IMR-90 (cell line): ENCODE measurements around the gene MRPL40. TPM values are rescaled to one million over a fixed set of nuclear protein-coding genes. Genes with fewer than 3 reads are reported as not detected.

ENCODE experiments used
- ATAC-seq: fragments of 200-7000 bp; cut with Tn5 transposase; 2 replicates; pipeline ENCODE4 v1.9.1; 2020; ENCODE audit warnings: low read depth, mild to moderate bottlenecking, moderate library complexity
- BruUV-seq: library from RNA; stranded (reverse); fragments of 400-500 nt; replicated peaks from 2 replicates; lab custom pipeline; 2021; lab: Mats Ljungman, UMichigan
- CTCF ChIA-PET: fragments of 300-600 bp; formaldehyde crosslinking; extraction: SDS; loops from one replicate; lab custom pipeline; 2021; ENCODE audit warnings: antibody characterized with exemption; lab: Yijun Ruan, JAX
- POLR2A ChIA-PET: fragments of 300-600 bp; sonication (Branson Sonifier 250); formaldehyde crosslinking; loops from one replicate; lab custom pipeline; 2022; ENCODE audit warnings: antibody characterized with exemption; ENCODE audit not compliant: unreplicated experiment; lab: Charles Lee
- DNase-seq: peaks from one replicate; pipeline ENCODE4 v3.0.0; 2013
- H2AFZ ChIP-seq: replicated peaks from 2 replicates; pipeline ENCODE3; 2013; ENCODE audit warnings: low read length, mild to moderate bottlenecking; ENCODE audit not compliant: poor library complexity
- H2AK5ac ChIP-seq: 2 replicates; pipeline ENCODE4 v1.6.1; 2013; ENCODE audit warnings: low read depth, low read length, inconsistent platforms
- H2AK9ac ChIP-seq: replicated peaks from 2 replicates; pipeline ENCODE3; 2013; ENCODE audit warnings: mild to moderate bottlenecking, low read depth, low read length, moderate library complexity; ENCODE audit not compliant: poor library complexity
- H2BK120ac ChIP-seq: 2 replicates; pipeline ENCODE4 v1.6.1; 2013; ENCODE audit warnings: low read depth, low read length, inconsistent platforms
- H2BK15ac ChIP-seq: 3 replicates; pipeline ENCODE4 v1.6.1; 2013; ENCODE audit warnings: low read depth, low read length, inconsistent platforms
- H2BK20ac ChIP-seq: 2 replicates; pipeline ENCODE4 v1.6.1; 2013; ENCODE audit warnings: low read depth, mild to moderate bottlenecking, inconsistent platforms, low read length, moderate library complexity
- H2BK5ac ChIP-seq: 2 replicates; pipeline ENCODE4 v1.6.1; 2013; ENCODE audit warnings: mild to moderate bottlenecking, low read depth, low read length, inconsistent platforms; ENCODE audit not compliant: poor library complexity, severe bottlenecking
- H3K14ac ChIP-seq: replicated peaks from 2 replicates; pipeline ENCODE4 v1.6.1; 2013; ENCODE audit warnings: low read depth, low read length, inconsistent platforms
- H3K18ac ChIP-seq: 2 replicates; pipeline ENCODE4 v1.6.1; 2013; ENCODE audit warnings: low read depth, low read length, control low read depth
- H3K23ac ChIP-seq: 2 replicates; pipeline ENCODE4 v1.6.1; 2013; ENCODE audit warnings: low read depth, low read length, inconsistent platforms
- H3K27ac ChIP-seq: 2 replicates; pipeline ENCODE4 v1.5.1; 2013; ENCODE audit warnings: mild to moderate bottlenecking, control low read depth, low read length; ENCODE audit not compliant: insufficient read depth
- H3K27me3 ChIP-seq: 2 replicates; pipeline ENCODE4 v1.6.1; 2013; ENCODE audit warnings: low read length; ENCODE audit not compliant: control insufficient read depth, insufficient read depth
- H3K36me3 ChIP-seq: 2 replicates; pipeline ENCODE4 v1.6.1; 2013; ENCODE audit warnings: low read length, mixed read lengths; ENCODE audit not compliant: control insufficient read depth, insufficient read depth
- H3K4ac ChIP-seq: 2 replicates; pipeline ENCODE4 v1.6.1; 2013; ENCODE audit warnings: low read depth, low read length, inconsistent platforms
- H3K4me1 ChIP-seq: 2 replicates; pipeline ENCODE4 v1.6.1; 2013; ENCODE audit warnings: low read length, mixed read lengths; ENCODE audit not compliant: control insufficient read depth, insufficient read depth
- H3K4me2 ChIP-seq: 2 replicates; pipeline ENCODE4 v1.6.1; 2013; ENCODE audit warnings: low read depth, mild to moderate bottlenecking, control low read depth, low read length, moderate library complexity
- H3K4me3 ChIP-seq: 2 replicates; pipeline ENCODE4 v1.5.1; 2013; ENCODE audit warnings: low read depth, mild to moderate bottlenecking, control low read depth, low read length, moderate library complexity; ENCODE audit not compliant: insufficient read depth
- H3K56ac ChIP-seq: 2 replicates; pipeline ENCODE4 v1.6.1; 2013; ENCODE audit warnings: low read length, inconsistent platforms; ENCODE audit not compliant: insufficient read depth; ENCODE audit errors: extremely low read depth
- H3K79me1 ChIP-seq, 2 experiments: 2 replicates each; pipeline ENCODE4 v1.6.1; 2013; ENCODE audit warnings: low read length in 2 of 2, inconsistent platforms in 1 of 2, low read depth in 1 of 2
- H3K9ac ChIP-seq: 2 replicates; pipeline ENCODE4 v1.6.1; 2013; ENCODE audit warnings: low read depth, low read length, control low read depth
- H3K9me1 ChIP-seq: 2 replicates; pipeline ENCODE4 v1.6.1; 2013; ENCODE audit warnings: low read length, inconsistent platforms; ENCODE audit not compliant: insufficient read depth
- H3K9me3 ChIP-seq: 2 replicates; pipeline ENCODE4 v1.6.1; 2013; ENCODE audit warnings: low read length; ENCODE audit not compliant: control insufficient read depth, insufficient read depth
- H4K20me1 ChIP-seq: 2 replicates; pipeline ENCODE4 v1.6.1; 2013; ENCODE audit warnings: low read length, inconsistent platforms; ENCODE audit not compliant: insufficient read depth
- H4K5ac ChIP-seq: 2 replicates; pipeline ENCODE4 v1.6.1; 2013; ENCODE audit warnings: mild to moderate bottlenecking, low read depth, low read length, control low read depth
- H4K8ac ChIP-seq, 2 experiments: 2 replicates each; pipeline ENCODE4 v1.6.1; 2013; ENCODE audit warnings: low read depth in 2 of 2, low read length in 2 of 2, control low read depth in 1 of 2, inconsistent platforms in 1 of 2
- H4K91ac ChIP-seq: 2 replicates; pipeline ENCODE4 v1.6.1; 2013; ENCODE audit warnings: low read depth, low read length, inconsistent platforms; ENCODE audit not compliant: insufficient read depth
- BHLHE40 ChIP-seq: fragments of 150-350 bp; IDR thresholded peaks from 2 replicates; pipeline ENCODE4 v1.6.1; 2016; ENCODE audit warnings: mild to moderate bottlenecking, low read depth, low read length
- CHD1 ChIP-seq: IDR thresholded peaks from 2 replicates; pipeline ENCODE4 v1.6.1; 2012; ENCODE audit warnings: low read depth, low read length, improper control_type of control experiment
- MAZ ChIP-seq: IDR thresholded peaks from 2 replicates; pipeline ENCODE4 v1.6.1; 2012; ENCODE audit warnings: low read depth, mild to moderate bottlenecking, low read length, improper control_type of control experiment, moderate library complexity, borderline replicate concordance
- POLR2A ChIP-seq: IDR thresholded peaks from 2 replicates; pipeline ENCODE4 v1.6.1; 2012; ENCODE audit warnings: mild to moderate bottlenecking, low read depth, low read length
- RAD21 ChIP-seq: IDR thresholded peaks from 2 replicates; pipeline ENCODE4 v1.6.1; 2012; ENCODE audit warnings: low read length, improper control_type of control experiment
- RCOR1 ChIP-seq: IDR thresholded peaks from 2 replicates; pipeline ENCODE4 v1.6.1; 2012; ENCODE audit warnings: mild to moderate bottlenecking, low read length, improper control_type of control experiment; ENCODE audit not compliant: insufficient replicate concordance
- RFX5 ChIP-seq: IDR thresholded peaks from 2 replicates; pipeline ENCODE4 v1.8.0; 2012; ENCODE audit warnings: low read depth, mild to moderate bottlenecking, low read length, moderate library complexity
- SMC3 ChIP-seq: fragments of 150-350 bp; IDR thresholded peaks from 2 replicates; pipeline ENCODE4 v1.6.1; 2016; ENCODE audit warnings: low read depth, mild to moderate bottlenecking, antibody characterized with exemption, low read length, moderate library complexity
- WGBS, 2 experiments: methylation state at CpG; one replicate each; pipeline versions ENCODE4 v1.1.5 to v1.1.7; 2013; ENCODE audit warnings: missing lambda C conversion rate in 2 of 2; ENCODE audit not compliant: insufficient read length in 1 of 2; ENCODE audit errors: extremely low coverage in 2 of 2; 5-methylcytosine and 5-hydroxymethylcytosine counted together
- dilution Hi-C: fragments of 300-500 bp; cut with HindIII; formaldehyde crosslinking; loops from one replicate; pipeline ENCODE4 v1.14.3; 2018; ENCODE audit warnings: low sequenced_read_pairs; ENCODE audit not compliant: unreplicated experiment
- in situ Hi-C: fragments of 300-500 bp; cut with MboI; formaldehyde crosslinking; loops from 3 replicates; pipeline ENCODE4 v1.14.3; 2019; ENCODE audit warnings: low sequenced_read_pairs, inconsistent platforms, mixed read lengths
- intact Hi-C: fragments of 100-400 bp; cut with micrococcal nuclease; formaldehyde crosslinking; loops from 2 replicates; pipeline ENCODE4 v1.10.0; 2022
- polyA plus RNA-seq, 3 experiments: library from polyadenylated mRNA; depleted of rRNA; stranded (reverse); fragments of >200 nt; gene quantifications; 2 replicates each; pipeline ENCODE4 v1.2.3, GENCODE V29; 2012; ENCODE audit warnings: low replicate concordance in 1 of 3
- total RNA-seq: library from RNA; depleted of rRNA; stranded (reverse); fragments of >200 nt; gene quantifications from 2 replicates; pipeline ENCODE4 v1.2.3, GENCODE V29; 2012

MRPL40 gene
- total and polyA plus RNA-seq, 2 of the 4 experiments (the other 2 are of a cell fraction) = 36.7 to 37.5 TPM

GRCh38 chr22:19461506-19461905 is 29.2 kb downstream of the MRPL40 start:
- no peak overlapping the region for H3K18ac ChIP-seq
- H3K36me3 ChIP-seq = peaks cover 35% of the 10 kb centered on the region
- peaks cover 9% of the 10 kb centered on the region for H4K20me1 ChIP-seq
- H2AK5ac ChIP-seq = no peak overlapping the region
- no peak overlapping the region for H4K91ac ChIP-seq
- no peak overlapping the region for H3K14ac ChIP-seq
- H3K9ac ChIP-seq = no peak overlapping the region
- TF ChIP-seq CHD1 (no peak), RAD21 (no peak), POLR2A (no peak), RFX5 (no peak), BHLHE40 (no peak), SMC3 (no peak), RCOR1 (no peak), MAZ (no peak)
- no peak overlapping the region for H3K4ac ChIP-seq
- POLR2A ChIA-PET = no interaction called here
- H4K5ac ChIP-seq = no peak overlapping the region
- no peaks in the 10 kb centered on the region for H3K9me3 ChIP-seq
- H2AK9ac ChIP-seq = no peak overlapping the region
- no peak overlapping the region for H3K4me2 ChIP-seq
- H3K4me3 ChIP-seq = no peak overlapping the region
- no peak overlapping the region for H3K56ac ChIP-seq
- H2BK20ac ChIP-seq = no peak overlapping the region
- intact Hi-C loops = no loop called here
- H2BK120ac ChIP-seq = no peak overlapping the region
- dilution Hi-C loops = no loop called here
- ATAC-seq (no peak), DNase-seq (no peak)
- BruUV-seq = no TSS peak
- peaks cover 11% of the 10 kb centered on the region; the same call in 1 of the 2 replicates for H3K9me1 ChIP-seq
- H3K4me1 ChIP-seq = peaks cover 8% of the 10 kb centered on the region; the same call in 1 of the 2 replicates
- no peak overlapping the region for H2AFZ ChIP-seq
- no peaks in the 10 kb centered on the region for H3K27me3 ChIP-seq
- CTCF ChIA-PET = no interaction called here
- no peak overlapping the region for H3K23ac ChIP-seq
- H2BK15ac ChIP-seq = no peak overlapping the region
- H4K8ac ChIP-seq = no peak overlapping the region
- H3K79me1 ChIP-seq = peaks cover 8 to 21% of the 10 kb centered on the region in 2 experiments; a peak in 3 of 4 replicates
- no CpG with 5 or more reads among the region's 1 CpG for WGBS, 2 experiments
- H3K27ac ChIP-seq = no peak overlapping the region
- H2BK5ac ChIP-seq = no peak overlapping the region
- in situ Hi-C loops = no loop called here
